Astrocyte of the cerebellum (primary cell): ENCODE measurements around the gene NME9.

Experiments
- DNase-seq: peaks from one replicate; pipeline ENCODE4 v3.0.0-alpha.2; 2011; ENCODE audit warnings: low read depth
- H3K4me3 ChIP-seq: 2 replicates; pipeline ENCODE4 v1.5.1; 2011; ENCODE audit warnings: mild to moderate bottlenecking, low read depth, low read length, moderate library complexity
- in situ Hi-C: cut with HindIII; loops from 2 replicates; pipeline ENCODE4 v1.10.0; 2017; ENCODE audit warnings: low sequenced_read_pairs
- TF ChIP-seq, protein P1 (sequence below): IDR thresholded peaks from 2 replicates; pipeline ENCODE4 v1.5.1; 2012; ENCODE audit warnings: low read length, low read depth, moderate library complexity, mild to moderate bottlenecking; ENCODE audit errors: missing control alignments

NME9 gene

DNA sequence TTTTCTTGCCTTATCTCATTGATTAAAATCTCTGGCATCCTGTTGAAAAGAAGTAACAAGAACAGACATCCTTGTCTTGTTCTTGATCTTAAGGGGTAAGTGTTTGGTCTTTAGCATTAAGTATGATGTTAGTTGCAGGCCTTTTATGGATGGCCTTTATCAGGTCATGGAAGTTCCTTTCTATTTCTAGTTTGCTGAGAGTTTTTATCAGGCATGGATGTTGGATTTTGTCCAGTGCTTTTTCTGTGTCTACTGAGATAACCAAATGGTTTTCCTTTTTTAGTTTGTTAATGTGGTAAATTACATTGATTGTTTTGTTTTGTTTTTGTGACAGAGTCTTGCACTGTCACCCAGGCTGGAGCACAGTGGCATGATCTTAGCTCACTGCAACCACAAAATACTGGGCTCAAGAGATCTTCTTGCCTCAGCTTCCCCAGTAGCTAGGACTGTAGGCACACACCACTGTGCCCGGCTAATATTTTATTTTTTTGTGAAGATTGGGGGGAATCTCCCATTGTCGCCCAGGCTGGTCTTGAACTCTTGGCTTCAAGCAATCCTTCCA is 45.0 kb upstream of the NME9 start:
- in situ Hi-C loops: no loop called here
- TF ChIP-seq, protein P1, sequence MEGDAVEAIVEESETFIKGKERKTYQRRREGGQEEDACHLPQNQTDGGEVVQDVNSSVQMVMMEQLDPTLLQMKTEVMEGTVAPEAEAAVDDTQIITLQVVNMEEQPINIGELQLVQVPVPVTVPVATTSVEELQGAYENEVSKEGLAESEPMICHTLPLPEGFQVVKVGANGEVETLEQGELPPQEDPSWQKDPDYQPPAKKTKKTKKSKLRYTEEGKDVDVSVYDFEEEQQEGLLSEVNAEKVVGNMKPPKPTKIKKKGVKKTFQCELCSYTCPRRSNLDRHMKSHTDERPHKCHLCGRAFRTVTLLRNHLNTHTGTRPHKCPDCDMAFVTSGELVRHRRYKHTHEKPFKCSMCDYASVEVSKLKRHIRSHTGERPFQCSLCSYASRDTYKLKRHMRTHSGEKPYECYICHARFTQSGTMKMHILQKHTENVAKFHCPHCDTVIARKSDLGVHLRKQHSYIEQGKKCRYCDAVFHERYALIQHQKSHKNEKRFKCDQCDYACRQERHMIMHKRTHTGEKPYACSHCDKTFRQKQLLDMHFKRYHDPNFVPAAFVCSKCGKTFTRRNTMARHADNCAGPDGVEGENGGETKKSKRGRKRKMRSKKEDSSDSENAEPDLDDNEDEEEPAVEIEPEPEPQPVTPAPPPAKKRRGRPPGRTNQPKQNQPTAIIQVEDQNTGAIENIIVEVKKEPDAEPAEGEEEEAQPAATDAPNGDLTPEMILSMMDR: no peak
- no peak overlapping the region for H3K4me3 ChIP-seq
- no peak for DNase-seq

DNA sequence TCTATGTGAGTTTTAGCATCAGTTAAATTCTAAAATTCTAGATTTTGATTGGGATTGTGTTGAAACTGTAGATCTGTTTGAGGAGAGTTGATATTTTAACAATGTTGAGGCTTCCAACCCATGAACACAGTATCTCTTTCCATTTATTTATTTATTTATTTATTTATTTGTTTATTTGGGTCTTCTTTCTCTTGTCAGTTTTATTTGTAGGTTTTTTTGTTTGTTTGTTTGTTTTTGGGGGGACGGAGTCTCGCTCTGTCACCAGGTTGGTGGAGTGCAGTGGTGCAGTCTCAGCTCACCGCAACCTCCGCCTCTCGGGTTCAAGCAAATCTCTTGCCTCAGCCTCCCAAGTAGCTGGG is 44.1 kb upstream of the NME9 start:
- no peak for DNase-seq
- no peak overlapping the region for H3K4me3 ChIP-seq
- in situ Hi-C loops: no loop called here
- TF ChIP-seq, protein P1: no peak

DNA sequence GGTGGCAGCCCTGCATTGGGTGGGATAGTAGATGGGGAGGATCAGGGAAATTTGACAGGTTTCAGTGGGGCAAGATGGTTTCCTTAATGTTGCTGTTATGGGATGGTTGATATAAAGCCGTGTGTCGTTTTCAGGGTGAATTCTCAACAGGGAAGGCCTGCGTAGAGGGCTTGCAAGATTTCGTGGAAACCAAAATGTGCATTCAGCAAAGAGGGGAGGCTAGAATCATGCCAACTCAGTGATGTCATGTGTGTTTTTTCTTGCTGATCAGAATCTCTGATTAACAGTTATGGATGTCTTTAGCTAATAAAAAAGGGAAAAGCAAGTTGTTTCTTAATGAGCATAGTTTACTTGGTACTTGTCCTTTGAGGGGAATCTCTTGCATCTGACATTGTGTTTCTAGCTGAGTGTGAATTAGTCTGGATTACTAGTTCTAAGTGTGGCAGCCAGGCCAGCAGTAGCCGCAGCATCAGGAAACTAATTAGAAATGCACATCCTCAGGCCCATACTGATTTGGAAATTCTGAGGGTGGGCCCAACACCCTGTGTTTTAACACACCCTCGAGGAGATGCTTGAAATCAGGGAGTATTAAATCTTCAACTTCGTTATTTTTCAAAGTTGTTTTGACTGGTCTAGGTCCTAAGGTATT is 43.6 kb upstream of the NME9 start:
- TF ChIP-seq, protein P1: no peak
- DNase-seq: no peak
- in situ Hi-C loops: no loop called here
- no peak overlapping the region for H3K4me3 ChIP-seq

DNA sequence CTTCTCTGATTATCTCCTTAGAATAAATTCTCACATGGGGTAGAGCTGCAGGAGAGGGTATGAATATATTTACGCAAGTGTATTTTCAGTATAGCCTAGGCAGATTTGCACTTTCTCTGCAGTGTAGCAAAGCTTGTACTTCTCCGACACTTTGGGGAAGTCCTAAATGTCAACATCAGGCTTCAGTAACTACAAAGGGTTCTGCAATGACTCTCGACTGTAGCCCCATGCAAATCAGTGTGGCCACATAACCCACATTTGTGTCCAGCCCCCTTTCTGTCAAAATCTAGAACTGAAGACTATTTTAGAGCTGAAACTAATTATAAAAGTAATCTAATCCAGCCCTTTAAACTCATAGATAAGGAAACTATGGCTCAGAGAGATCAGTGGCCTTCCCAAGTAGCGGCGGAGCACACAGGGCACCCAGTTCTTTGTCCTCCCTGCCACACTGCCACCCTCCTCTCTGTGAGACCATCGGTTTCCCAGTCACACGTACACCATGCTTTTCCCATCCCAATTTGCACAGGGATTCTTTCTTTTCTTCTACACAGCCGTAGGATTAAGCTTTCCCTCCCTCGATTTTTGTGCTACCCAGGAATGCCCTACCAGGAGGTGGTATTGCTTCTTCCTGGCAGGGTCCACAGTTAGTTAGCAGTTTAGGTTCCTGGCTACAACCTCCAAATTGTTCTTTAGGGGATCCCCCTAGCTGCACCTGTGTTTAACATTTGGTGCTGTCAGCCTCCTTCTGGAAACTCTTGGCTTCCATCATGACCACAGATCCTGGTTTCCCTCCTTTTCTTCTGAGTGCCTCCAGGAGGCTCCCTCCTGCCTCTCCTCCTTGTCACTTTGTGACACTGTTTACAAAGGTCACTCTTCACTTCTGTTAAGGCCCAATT is 41.7 kb upstream of the NME9 start:
- TF ChIP-seq, protein P1: no peak
- no peak for DNase-seq
- in situ Hi-C loops: no loop called here
- no peak overlapping the region for H3K4me3 ChIP-seq

DNA sequence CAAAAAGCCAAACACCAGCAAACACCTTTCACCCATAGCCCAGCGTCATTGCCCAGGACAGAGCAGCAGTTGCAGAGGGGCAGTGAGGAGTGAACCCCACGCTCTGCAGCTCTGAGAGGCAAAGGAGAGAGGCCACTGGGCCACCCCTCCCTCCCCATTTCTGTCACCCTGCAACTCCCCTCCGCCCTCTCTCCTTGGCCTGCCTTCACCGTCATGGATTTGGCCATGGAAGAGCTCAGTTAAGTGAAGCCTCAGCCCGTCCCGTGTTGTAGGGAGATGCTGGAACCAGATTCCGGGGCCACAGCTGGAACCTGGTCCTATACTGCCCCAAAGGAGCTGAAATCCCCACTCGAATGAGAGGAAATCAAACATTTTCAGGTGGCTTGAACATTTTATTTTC is 40.7 kb upstream of the NME9 start:
- TF ChIP-seq, protein P1: no peak
- H3K4me3 ChIP-seq: no peak overlapping the region
- no peak for DNase-seq
- in situ Hi-C loops: no loop called here

DNA sequence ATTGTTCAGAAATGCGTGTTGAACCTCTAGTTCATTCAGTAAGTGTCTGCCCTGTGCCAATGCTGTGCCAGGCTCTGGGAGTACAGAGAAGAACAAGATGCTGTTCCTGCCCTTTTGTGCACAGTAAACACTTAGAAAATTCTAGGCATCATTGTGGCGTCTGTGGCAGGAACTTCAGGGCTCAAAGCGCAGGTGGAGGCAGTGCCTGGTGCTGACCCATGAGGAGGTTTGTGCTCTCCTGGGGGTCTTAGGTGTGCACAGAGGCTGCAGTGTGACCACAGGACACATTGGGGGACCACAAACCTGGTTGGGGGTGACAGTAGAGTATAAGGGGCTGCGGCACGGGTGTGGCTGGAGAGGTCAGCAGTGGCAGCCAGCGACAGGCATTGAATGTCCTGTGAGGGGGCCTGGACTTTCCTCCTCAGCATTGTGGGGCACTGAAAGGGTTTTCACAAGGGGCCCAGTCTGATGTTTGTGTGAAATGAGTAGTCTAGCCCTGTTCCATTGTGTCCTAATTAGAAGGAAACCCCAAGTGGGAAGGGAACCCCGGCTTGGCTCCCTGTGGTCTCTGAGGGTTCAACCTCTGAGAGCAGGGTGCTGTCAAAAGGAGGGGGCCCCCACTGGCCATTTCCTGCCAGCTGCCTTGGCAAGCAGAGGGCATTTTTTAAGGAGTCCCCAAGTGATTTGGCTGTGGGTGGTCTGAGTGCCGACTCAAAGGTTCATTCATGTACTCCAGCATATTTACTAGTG is 39.7 kb upstream of the NME9 start:
- in situ Hi-C loops: no loop called here
- TF ChIP-seq, protein P1: no peak
- H3K4me3 ChIP-seq: no peak overlapping the region
- no peak for DNase-seq
